Measurements from ENCODE around the gene FEM1C. TPM values are rescaled to one million over a fixed set of nuclear protein-coding genes. Genes with fewer than 3 reads are reported as not detected.
A peak's percentile ranks its signal among the peaks of the same experiment; 100 is the strongest.

The FEM1C gene
- total and polyA plus RNA-seq, 3 experiments from 2014 or later, result 2.9 to 14.7 (median 14.1) TPM

GRCh38 chr5:115531380-115531779 is 13.2 kb downstream of the FEM1C start:
- Mint-ChIP-seq H3K36me3 (peaks cover 10 to 61% (median 19%) of the 10 kb centered on the region in 3 donors), H3K27me3 (no peaks in the 10 kb centered on the region), H3K27ac (peak overlapping the region in 1 of 8 donors; percentile 2), H3K4me3 (peak overlapping the region in 1 of 7 donors; percentile 12), H3K9me3 (no peaks in the 10 kb centered on the region), H3K4me1 (peaks cover 79 to 94% (median 91%) of the 10 kb centered on the region in 3 donors)
- Histone ChIP-seq H3K4me1 (ENCODE audit: insufficient read depth, low read length) (peaks cover 39% of the 10 kb centered on the region), H3K4me3 (ENCODE audit: low read length) (no peak overlapping the region), H3K36me3 (ENCODE audit: insufficient read depth, low read length) (peaks cover 4% of the 10 kb centered on the region), H3K27ac (ENCODE audit: low read depth, low read length) (no peak overlapping the region), H3K27me3 (ENCODE audit: insufficient read depth, low read length, poor library complexity, severe bottlenecking) (no peaks in the 10 kb centered on the region), H3K9me3 (ENCODE audit: low read length) (no peaks in the 10 kb centered on the region)
- ChIA-PET POLR2A (no interaction called here), CTCF (interaction anchor here (0.6 kb wide), 1 partner anchor 43 kb away, joined by 4 read pairs; no protein-coding TSS in a partner anchor)
- no peak for DNase-seq

- H3K9me3 Mint-ChIP-seq, result no peaks in the 10 kb centered on the region
- Histone ChIP-seq H3K9me3 (ENCODE audit: low read length) (no peaks in the 10 kb centered on the region), H3K27ac (ENCODE audit: low read depth, low read length) (no peak overlapping the region), H3K4me3 (ENCODE audit: low read length) (no peak overlapping the region), H3K4me1 (ENCODE audit: insufficient read depth, low read length) (peaks cover 37% of the 10 kb centered on the region), H3K27me3 (ENCODE audit: insufficient read depth, low read length, poor library complexity, severe bottlenecking) (no peaks in the 10 kb centered on the region), H3K36me3 (ENCODE audit: insufficient read depth, low read length) (peaks cover 4% of the 10 kb centered on the region)
- ChIA-PET CTCF (no interaction called here), POLR2A (no interaction called here)
- DNase-seq, result no peak
- H3K4me1 Mint-ChIP-seq, result peaks cover 71 to 89% (median 85%) of the 10 kb centered on the region in 3 donors
- H3K27me3 Mint-ChIP-seq, result no peaks in the 10 kb centered on the region
- H3K27ac Mint-ChIP-seq, result no peak overlapping the region
- H3K36me3 Mint-ChIP-seq, result peaks cover 5 to 56% (median 17%) of the 10 kb centered on the region in 3 donors
- H3K4me3 Mint-ChIP-seq, result no peak overlapping the region
Measured at GRCh38 chr5:115530426-115530825, 14.1 kb downstream of the FEM1C start.

- H3K36me3 ChIP-seq (ENCODE audit: insufficient read depth, low read length), result peaks cover 10% of the 10 kb centered on the region
- Mint-ChIP-seq H3K4me3 (no peak overlapping the region), H3K9me3 (no peaks in the 10 kb centered on the region), H3K4me1 (peaks cover 56 to 78% (median 78%) of the 10 kb centered on the region in 3 donors), H3K27me3 (no peaks in the 10 kb centered on the region), H3K36me3 (peaks cover 6 to 60% (median 19%) of the 10 kb centered on the region in 3 donors), H3K27ac (no peak overlapping the region)
- no peak overlapping the region for H3K4me3 ChIP-seq (ENCODE audit: low read length)
- H3K27me3 ChIP-seq (ENCODE audit: insufficient read depth, low read length, poor library complexity, severe bottlenecking), result no peaks in the 10 kb centered on the region
- ChIA-PET POLR2A (no interaction called here), CTCF (no interaction called here)
- H3K4me1 ChIP-seq (ENCODE audit: insufficient read depth, low read length), result peaks cover 36% of the 10 kb centered on the region
- H3K27ac ChIP-seq (ENCODE audit: low read depth, low read length), result no peak overlapping the region
- no peak for DNase-seq
- no peaks in the 10 kb centered on the region for H3K9me3 ChIP-seq (ENCODE audit: low read length)
Measured at GRCh38 chr5:115526604-115527003, 18.0 kb downstream of the FEM1C start.

GRCh38 chr5:115524199-115524847 is 20.3 kb downstream of the FEM1C start:
- peaks cover 10% of the 10 kb centered on the region for H3K36me3 ChIP-seq (ENCODE audit: insufficient read depth, low read length)
- DNase-seq, result no peak
- no peaks in the 10 kb centered on the region for H3K9me3 ChIP-seq (ENCODE audit: low read length)
- no peak overlapping the region for H3K4me3 Mint-ChIP-seq
- peaks cover 48 to 63% (median 56%) of the 10 kb centered on the region in 3 donors for H3K4me1 Mint-ChIP-seq
- no peaks in the 10 kb centered on the region for H3K27me3 Mint-ChIP-seq
- H3K27me3 ChIP-seq (ENCODE audit: insufficient read depth, low read length, poor library complexity, severe bottlenecking), result no peaks in the 10 kb centered on the region
- H3K27ac Mint-ChIP-seq, result peak overlapping the region in 1 of 8 donors; percentile 9
- H3K27ac ChIP-seq (ENCODE audit: low read depth, low read length), result no peak overlapping the region
- H3K9me3 Mint-ChIP-seq, result no peaks in the 10 kb centered on the region
- ChIA-PET POLR2A (no interaction called here), CTCF (interaction anchor here (2.0 kb wide), 1 partner anchor 10 kb away, joined by 5 read pairs; no protein-coding TSS in a partner anchor)
- H3K36me3 Mint-ChIP-seq, result peaks cover 6 to 57% (median 17%) of the 10 kb centered on the region in 3 donors
- no peak overlapping the region for H3K4me3 ChIP-seq (ENCODE audit: low read length)
- peaks cover 21% of the 10 kb centered on the region for H3K4me1 ChIP-seq (ENCODE audit: insufficient read depth, low read length)

- Histone ChIP-seq H3K27me3 (ENCODE audit: insufficient read depth, low read length, poor library complexity, severe bottlenecking) (no peaks in the 10 kb centered on the region), H3K9me3 (ENCODE audit: low read length) (no peaks in the 10 kb centered on the region), H3K4me1 (ENCODE audit: insufficient read depth, low read length) (peaks cover 14% of the 10 kb centered on the region), H3K4me3 (ENCODE audit: low read length) (no peak overlapping the region), H3K27ac (ENCODE audit: low read depth, low read length) (no peak overlapping the region), H3K36me3 (ENCODE audit: insufficient read depth, low read length) (peaks cover 10% of the 10 kb centered on the region)
- ChIA-PET CTCF (no interaction called here), POLR2A (interaction anchor here (0.5 to 0.7 kb wide), 2 partner anchors 21 to 310 kb away, joined by 3 read pairs; no protein-coding TSS in a partner anchor)
- Mint-ChIP-seq H3K9me3 (no peaks in the 10 kb centered on the region), H3K27ac (peak overlapping the region in 7 of 8 donors; percentile 3 to 79 (median 51)), H3K27me3 (no peaks in the 10 kb centered on the region), H3K36me3 (peaks cover 6 to 48% (median 14%) of the 10 kb centered on the region in 3 donors), H3K4me1 (peaks cover 35 to 49% (median 42%) of the 10 kb centered on the region in 3 donors), H3K4me3 (no peak overlapping the region)
- DNase-seq, result no peak
Measured at GRCh38 chr5:115522832-115523403, 21.7 kb downstream of the FEM1C start.

DNA sequence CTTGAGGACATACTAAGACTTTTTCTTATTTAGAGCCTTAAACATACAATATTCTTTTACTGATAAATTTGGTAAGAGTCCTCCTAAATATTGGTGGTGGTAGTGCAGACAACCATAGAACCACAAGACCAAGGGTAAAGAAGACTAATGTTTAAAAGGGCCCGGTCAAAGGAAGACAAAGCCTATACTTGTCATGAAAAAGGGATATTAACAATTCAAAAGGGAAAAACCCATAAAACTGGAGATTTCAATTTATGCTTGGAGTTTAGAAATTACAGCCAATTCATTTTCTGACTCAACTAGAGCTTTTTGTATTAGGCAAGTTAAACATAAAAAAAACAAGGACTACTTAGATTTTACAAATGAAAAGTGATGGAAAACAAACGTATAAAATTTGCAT is 24.4 kb downstream of the FEM1C start:
- POLR2A ChIA-PET, result no interaction called here
- Histone ChIP-seq H3K36me3 (ENCODE audit: insufficient read depth, low read length) (peaks cover 8% of the 10 kb centered on the region), H3K27ac (ENCODE audit: low read depth, low read length) (no peak overlapping the region), H3K4me3 (ENCODE audit: low read length) (no peak overlapping the region), H3K4me1 (ENCODE audit: insufficient read depth, low read length) (peaks cover 14% of the 10 kb centered on the region), H3K9me3 (ENCODE audit: low read length) (no peaks in the 10 kb centered on the region), H3K27me3 (ENCODE audit: insufficient read depth, low read length, poor library complexity, severe bottlenecking) (no peaks in the 10 kb centered on the region)
- H3K27ac Mint-ChIP-seq, result peak overlapping the region in 1 of 8 donors; percentile 38
- CTCF ChIA-PET, result no interaction called here
- H3K4me1 Mint-ChIP-seq, result peaks cover 23 to 31% (median 25%) of the 10 kb centered on the region in 3 donors
- no peak overlapping the region for H3K4me3 Mint-ChIP-seq
- peaks cover 3 to 37% (median 13%) of the 10 kb centered on the region in 3 donors for H3K36me3 Mint-ChIP-seq
- no peaks in the 10 kb centered on the region for H3K9me3 Mint-ChIP-seq
- no peaks in the 10 kb centered on the region for H3K27me3 Mint-ChIP-seq
- DNase-seq, result no peak

DNA sequence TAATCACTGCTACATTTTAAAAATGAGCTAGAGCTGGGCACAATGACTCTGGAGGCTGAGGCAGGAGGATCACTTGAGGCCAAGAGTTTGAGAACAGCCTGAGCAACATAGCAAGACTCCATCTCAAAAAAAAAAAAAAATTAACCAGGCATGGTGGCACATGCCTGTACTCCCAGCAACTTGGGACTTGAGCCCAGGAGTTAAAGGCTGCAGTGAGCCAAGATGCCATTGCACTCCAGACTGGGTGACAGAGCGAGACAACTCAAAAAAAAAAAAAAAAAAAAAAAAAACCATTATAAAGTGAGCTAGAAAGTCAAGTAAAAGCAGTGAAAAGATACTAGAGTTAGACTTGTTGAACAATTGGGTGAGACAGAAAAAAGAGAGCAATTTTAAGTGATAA is 28.2 kb downstream of the FEM1C start:
- ChIA-PET POLR2A (no interaction called here), CTCF (no interaction called here)

GRCh38 chr5:115514220-115514619 is 30.4 kb downstream of the FEM1C start:
- H3K9me3 Mint-ChIP-seq, result no peaks in the 10 kb centered on the region
- H3K4me3 ChIP-seq (ENCODE audit: low read length), result no peak overlapping the region
- no peaks in the 10 kb centered on the region for H3K4me1 Mint-ChIP-seq
- peaks cover 0 to under 1% of the 10 kb centered on the region in 2 donors for H3K27me3 Mint-ChIP-seq
- no peaks in the 10 kb centered on the region for H3K36me3 ChIP-seq (ENCODE audit: insufficient read depth, low read length)
- DNase-seq, result no peak
- ChIA-PET POLR2A (no interaction called here), CTCF (interaction anchor here (1.5 kb wide), 1 partner anchor 10 kb away, joined by 5 read pairs; no protein-coding TSS in a partner anchor)
- no peaks in the 10 kb centered on the region for H3K27me3 ChIP-seq (ENCODE audit: insufficient read depth, low read length, poor library complexity, severe bottlenecking)
- no peak overlapping the region for H3K27ac ChIP-seq (ENCODE audit: low read depth, low read length)
- peaks cover 2 to 11% (median 7%) of the 10 kb centered on the region in 3 donors for H3K36me3 Mint-ChIP-seq
- H3K9me3 ChIP-seq (ENCODE audit: low read length), result no peaks in the 10 kb centered on the region
- H3K4me1 ChIP-seq (ENCODE audit: insufficient read depth, low read length), result no peaks in the 10 kb centered on the region
- no peak overlapping the region for H3K27ac Mint-ChIP-seq
- no peak overlapping the region for H3K4me3 Mint-ChIP-seq

More for the DNA sequence above, 28.2 kb downstream of the FEM1C start:
- Mint-ChIP-seq H3K4me1 (peaks cover 0 to 8% (median 5%) of the 10 kb centered on the region in 3 donors), H3K4me3 (no peak overlapping the region), H3K27me3 (no peaks in the 10 kb centered on the region), H3K9me3 (no peaks in the 10 kb centered on the region), H3K27ac (no peak overlapping the region), H3K36me3 (peaks cover 7 to 11% (median 9%) of the 10 kb centered on the region in 3 donors)
- no peak for DNase-seq
- Histone ChIP-seq H3K9me3 (ENCODE audit: low read length) (no peaks in the 10 kb centered on the region), H3K4me1 (ENCODE audit: insufficient read depth, low read length) (no peaks in the 10 kb centered on the region), H3K4me3 (ENCODE audit: low read length) (no peak overlapping the region), H3K27ac (ENCODE audit: low read depth, low read length) (no peak overlapping the region), H3K36me3 (ENCODE audit: insufficient read depth, low read length) (no peaks in the 10 kb centered on the region), H3K27me3 (ENCODE audit: insufficient read depth, low read length, poor library complexity, severe bottlenecking) (no peaks in the 10 kb centered on the region)
